Trophoblast cell (in vitro differentiated cells and primary cell): ENCODE data around the gene TSPOAP1.

Experiments used
- DNase-seq, 2 donors: peaks; one replicate each; pipeline ENCODE4 v3.0.0-alpha.2; 2016
- H2AFZ ChIP-seq: 2 replicates; pipeline ENCODE4 v1.6.1; 2013; ENCODE audit warnings: low read length, moderate library complexity, mild to moderate bottlenecking; ENCODE audit not compliant: insufficient read depth, poor library complexity
- H2AK5ac ChIP-seq: 2 replicates; pipeline ENCODE4 v1.6.1; 2013; ENCODE audit warnings: mild to moderate bottlenecking, low read length
- H2BK120ac ChIP-seq: 2 replicates; pipeline ENCODE4 v1.6.1; 2013; ENCODE audit warnings: low read length, mild to moderate bottlenecking, moderate library complexity; ENCODE audit not compliant: insufficient read depth, poor library complexity
- H2BK12ac ChIP-seq: 2 replicates; pipeline ENCODE4 v1.6.1; 2013; ENCODE audit warnings: mild to moderate bottlenecking, low read length, moderate library complexity
- H2BK5ac ChIP-seq: 2 replicates; pipeline ENCODE4 v1.6.1; 2013; ENCODE audit warnings: low read length, low read depth, moderate library complexity, mild to moderate bottlenecking; ENCODE audit not compliant: poor library complexity
- H3K14ac ChIP-seq: 2 replicates; pipeline ENCODE4 v1.6.1; 2013; ENCODE audit warnings: mild to moderate bottlenecking, low read length
- H3K18ac ChIP-seq: 2 replicates; pipeline ENCODE4 v1.6.1; 2013; ENCODE audit warnings: mild to moderate bottlenecking, low read length
- H3K23ac ChIP-seq: 2 replicates; pipeline ENCODE4 v1.6.1; 2013; ENCODE audit warnings: low read length
- H3K27ac ChIP-seq: 2 replicates; pipeline ENCODE4 v1.5.1; 2013; ENCODE audit warnings: low read depth, mild to moderate bottlenecking, inconsistent platforms, low read length, moderate library complexity
- H3K27me3 ChIP-seq: 2 replicates; pipeline ENCODE4 v1.6.1; 2013; ENCODE audit warnings: inconsistent platforms, mild to moderate bottlenecking, low read length, moderate library complexity; ENCODE audit not compliant: insufficient read depth
- H3K36me3 ChIP-seq, 2 experiments: 1 replicate in 1 of 2; 2 replicates in 1 of 2; pipeline ENCODE4 v1.6.1; 2013; ENCODE audit warnings: low read length in 2 of 2, mild to moderate bottlenecking in 2 of 2, moderate library complexity in 1 of 2; ENCODE audit not compliant: insufficient read depth in 2 of 2, control insufficient read depth in 1 of 2
- H3K4ac ChIP-seq: 2 replicates; pipeline ENCODE4 v1.6.1; 2013; ENCODE audit warnings: low read depth, mild to moderate bottlenecking, low read length, moderate library complexity
- H3K4me1 ChIP-seq, 2 experiments: 1 replicate in 1 of 2; 2 replicates in 1 of 2; pipeline ENCODE4 v1.6.1; 2013; ENCODE audit warnings: low read length in 2 of 2, mild to moderate bottlenecking in 2 of 2, moderate library complexity in 1 of 2; ENCODE audit not compliant: insufficient read depth in 2 of 2, control insufficient read depth in 1 of 2
- H3K4me2 ChIP-seq: 2 replicates; pipeline ENCODE4 v1.6.1; 2013; ENCODE audit warnings: inconsistent platforms, mild to moderate bottlenecking, low read length, moderate library complexity
- H3K4me3 ChIP-seq: 2 replicates; pipeline ENCODE4 v1.5.1; 2013; ENCODE audit warnings: mild to moderate bottlenecking, low read depth, low read length, inconsistent platforms
- H3K79me1 ChIP-seq: one replicate; pipeline ENCODE4 v1.6.1; 2013; ENCODE audit warnings: low read length
- H3K79me2 ChIP-seq: 2 replicates; pipeline ENCODE4 v1.6.1; 2013; ENCODE audit warnings: low read length, mild to moderate bottlenecking; ENCODE audit not compliant: control insufficient read depth, insufficient read depth, poor library complexity
- H3K9ac ChIP-seq: 2 replicates; pipeline ENCODE4 v1.6.1; 2013; ENCODE audit warnings: mild to moderate bottlenecking, low read length
- H3K9me3 ChIP-seq: 2 replicates; pipeline ENCODE4 v1.6.1; 2013; ENCODE audit warnings: low read depth, mild to moderate bottlenecking, control low read depth, inconsistent platforms, low read length; ENCODE audit not compliant: insufficient read depth
- H4K12ac ChIP-seq: 2 replicates; pipeline ENCODE4 v1.6.1; 2013; ENCODE audit warnings: low read depth, mild to moderate bottlenecking, low read length, moderate library complexity
- H4K8ac ChIP-seq: 2 replicates; pipeline ENCODE4 v1.6.1; 2013; ENCODE audit warnings: low read depth, mild to moderate bottlenecking, low read length, moderate library complexity
- H4K91ac ChIP-seq: one replicate; pipeline ENCODE4 v1.6.1; 2013; ENCODE audit warnings: low read depth, mild to moderate bottlenecking, low read length, moderate library complexity
- WGBS: extraction: QIAGEN DNeasy Blood & Tissue Kit; methylation state at CpG from one replicate; pipeline ENCODE4 v1.1.7; 2013; ENCODE audit warnings: missing lambda C conversion rate; ENCODE audit not compliant: insufficient read length, insufficient coverage; ENCODE audit errors: extremely low coverage; 5-methylcytosine and 5-hydroxymethylcytosine counted together

TSPOAP1 gene

GRCh38 chr17:58300336-58300735 lies 28.3 kb downstream of the TSPOAP1 start:
- no peak overlapping the region for H2BK5ac ChIP-seq
- no peak overlapping the region for H3K14ac ChIP-seq

GRCh38 chr17:58294034-58294433 lies 34.6 kb downstream of the TSPOAP1 start:
- Histone ChIP-seq H3K27ac (no peak overlapping the region), H2AK5ac (no peak overlapping the region), H3K4me2 (no peak overlapping the region), H3K9ac (no peak overlapping the region), H3K36me3 (no peaks in the 10 kb centered on the region), H2BK5ac (no peak overlapping the region), H3K4ac (no peak overlapping the region), H2AFZ (no peak overlapping the region), H3K27me3 (no peaks in the 10 kb centered on the region), H3K4me3 (no peak overlapping the region), H2BK12ac (no peak overlapping the region), H4K12ac (no peak overlapping the region), H3K79me1 (no peaks in the 10 kb centered on the region), H4K91ac (no peak overlapping the region), H3K18ac (no peak overlapping the region), H3K23ac (no peak overlapping the region), H3K9me3 (no peaks in the 10 kb centered on the region), H4K8ac (no peak overlapping the region), H3K4me1 (no peaks in the 10 kb centered on the region), H3K14ac (no peak overlapping the region), H3K79me2 (no peaks in the 10 kb centered on the region), H2BK120ac (no peak overlapping the region)
- DNase-seq, result no peak
- no CpG with 5 or more reads among the region's 1 CpG for WGBS

More at GRCh38 chr17:58300336-58300735, 28.3 kb downstream of the TSPOAP1 start:
- Histone ChIP-seq H3K4me1 (no peaks in the 10 kb centered on the region), H2AK5ac (no peak overlapping the region), H4K8ac (no peak overlapping the region), H3K79me1 (no peaks in the 10 kb centered on the region), H4K12ac (no peak overlapping the region), H3K9me3 (no peaks in the 10 kb centered on the region), H2AFZ (no peak overlapping the region), H3K4me3 (no peak overlapping the region), H3K9ac (no peak overlapping the region), H3K79me2 (no peaks in the 10 kb centered on the region), H3K27ac (no peak overlapping the region), H2BK12ac (no peak overlapping the region), H3K18ac (no peak overlapping the region), H3K4ac (no peak overlapping the region), H3K4me2 (no peak overlapping the region), H3K23ac (no peak overlapping the region), H3K27me3 (no peaks in the 10 kb centered on the region), H2BK120ac (no peak overlapping the region), H3K36me3 (no peaks in the 10 kb centered on the region), H4K91ac (no peak overlapping the region)
- no peak for DNase-seq
- no CpG with 5 or more reads among the region's 6 CpGs for WGBS

- no CpG with 5 or more reads among the region's 5 CpGs for WGBS
- Histone ChIP-seq H3K27ac (no peak overlapping the region), H4K12ac (no peak overlapping the region), H2BK5ac (no peak overlapping the region), H2AK5ac (no peak overlapping the region), H4K91ac (no peak overlapping the region), H2BK120ac (no peak overlapping the region), H3K4me2 (no peak overlapping the region), H2AFZ (no peak overlapping the region), H3K18ac (no peak overlapping the region), H3K4me1 (no peaks in the 10 kb centered on the region), H3K36me3 (no peaks in the 10 kb centered on the region), H3K9me3 (no peaks in the 10 kb centered on the region), H3K27me3 (no peaks in the 10 kb centered on the region), H3K4me3 (no peak overlapping the region), H4K8ac (no peak overlapping the region), H2BK12ac (no peak overlapping the region), H3K9ac (no peak overlapping the region), H3K23ac (no peak overlapping the region), H3K4ac (no peak overlapping the region), H3K14ac (no peak overlapping the region), H3K79me1 (no peaks in the 10 kb centered on the region), H3K79me2 (no peaks in the 10 kb centered on the region)
- DNase-seq, result no peak
Measured at GRCh38 chr17:58291246-58291645, 37.3 kb downstream of the TSPOAP1 start.

- no peak overlapping the region for H2BK5ac ChIP-seq
- H3K4me1 ChIP-seq, result no peaks in the 10 kb centered on the region
- H3K27me3 ChIP-seq, result no peaks in the 10 kb centered on the region
- H4K91ac ChIP-seq, result no peak overlapping the region
- no peak overlapping the region for H4K12ac ChIP-seq
- H3K79me2 ChIP-seq, result no peaks in the 10 kb centered on the region
- H2AFZ ChIP-seq, result no peak overlapping the region
- H3K4me3 ChIP-seq, result no peak overlapping the region
- no peak overlapping the region for H3K4ac ChIP-seq
- no peaks in the 10 kb centered on the region for H3K79me1 ChIP-seq
- H4K8ac ChIP-seq, result no peak overlapping the region
- no peak overlapping the region for H3K27ac ChIP-seq
- no peak overlapping the region for H3K23ac ChIP-seq
- no peaks in the 10 kb centered on the region for H3K36me3 ChIP-seq
- H2AK5ac ChIP-seq, result no peak overlapping the region
- no peak for DNase-seq
- H2BK120ac ChIP-seq, result no peak overlapping the region
- no peak overlapping the region for H3K14ac ChIP-seq
- no peak overlapping the region for H3K9ac ChIP-seq
- H3K4me2 ChIP-seq, result no peak overlapping the region
- WGBS, result no CpG with 5 or more reads among the region's 2 CpGs
- no peak overlapping the region for H2BK12ac ChIP-seq
- H3K18ac ChIP-seq, result no peak overlapping the region
- no peaks in the 10 kb centered on the region for H3K9me3 ChIP-seq
Measured at GRCh38 chr17:58289869-58290268, 38.7 kb downstream of the TSPOAP1 start.
